Posterior vena cava (tissue), 2 donors: Measurements from ENCODE around the gene TMEM151A. TPM values are rescaled to one million over a fixed set of nuclear protein-coding genes. Genes with fewer than 3 reads are reported as not detected.
A peak's percentile ranks its signal among the peaks of the same experiment; 100 is the strongest.
"Not testable (repeated sequence)": the region's sequence is repeated elsewhere in the genome, so short reads cannot be mapped to it uniquely, and the experiment has no call there.

Experiments
- DNase-seq: peaks from one replicate; pipeline ENCODE4 v3.0.0-alpha.2; 2020; ENCODE audit warnings: low spot score
- intact Hi-C, 2 donors: fragments of 100-400 bp; cut with DNase I; formaldehyde crosslinking; loops; one replicate each; pipeline versions ENCODE4 v1.14.1 to v1.14.2; 2022 to 2023
- total RNA-seq, 2 donors: library from RNA; stranded (reverse); fragmentation: NEBNext Ultra II Directional; extraction: Animal tissue kit (Norgen Biotek cat#: 25700); gene quantifications; one replicate each; pipeline ENCODE4 v1.2.1, GENCODE V29; 2021
- donor health status: DM: yes; HTN: yes; CAD: no.
- donor health status: DM: yes; HTN: yes; CAD: no.

The TMEM151A gene
- total RNA-seq, 2 donors from 2014 or later = not detected

DNA sequence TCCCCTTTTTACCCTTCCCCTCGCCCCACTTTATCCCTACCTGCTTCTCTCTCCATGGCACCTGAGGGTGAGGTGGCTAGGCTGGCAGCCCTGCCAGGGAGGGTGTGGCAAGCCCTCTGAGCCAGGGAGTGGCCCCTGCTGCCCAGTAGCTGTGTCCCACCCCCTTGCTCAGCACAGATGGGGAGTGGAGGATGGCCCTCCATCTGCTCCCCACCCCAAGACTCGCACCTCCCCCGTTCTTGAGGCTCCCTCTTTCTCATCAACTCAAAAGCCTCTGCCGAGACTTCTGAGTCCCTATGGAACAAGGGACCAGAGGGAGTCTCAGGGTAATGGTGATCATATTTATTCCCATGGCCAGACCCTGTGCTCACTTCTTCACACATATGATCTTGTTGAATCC is 1.7 kb downstream of the TMEM151A start:
- intact Hi-C loops = no loop called here

DNA sequence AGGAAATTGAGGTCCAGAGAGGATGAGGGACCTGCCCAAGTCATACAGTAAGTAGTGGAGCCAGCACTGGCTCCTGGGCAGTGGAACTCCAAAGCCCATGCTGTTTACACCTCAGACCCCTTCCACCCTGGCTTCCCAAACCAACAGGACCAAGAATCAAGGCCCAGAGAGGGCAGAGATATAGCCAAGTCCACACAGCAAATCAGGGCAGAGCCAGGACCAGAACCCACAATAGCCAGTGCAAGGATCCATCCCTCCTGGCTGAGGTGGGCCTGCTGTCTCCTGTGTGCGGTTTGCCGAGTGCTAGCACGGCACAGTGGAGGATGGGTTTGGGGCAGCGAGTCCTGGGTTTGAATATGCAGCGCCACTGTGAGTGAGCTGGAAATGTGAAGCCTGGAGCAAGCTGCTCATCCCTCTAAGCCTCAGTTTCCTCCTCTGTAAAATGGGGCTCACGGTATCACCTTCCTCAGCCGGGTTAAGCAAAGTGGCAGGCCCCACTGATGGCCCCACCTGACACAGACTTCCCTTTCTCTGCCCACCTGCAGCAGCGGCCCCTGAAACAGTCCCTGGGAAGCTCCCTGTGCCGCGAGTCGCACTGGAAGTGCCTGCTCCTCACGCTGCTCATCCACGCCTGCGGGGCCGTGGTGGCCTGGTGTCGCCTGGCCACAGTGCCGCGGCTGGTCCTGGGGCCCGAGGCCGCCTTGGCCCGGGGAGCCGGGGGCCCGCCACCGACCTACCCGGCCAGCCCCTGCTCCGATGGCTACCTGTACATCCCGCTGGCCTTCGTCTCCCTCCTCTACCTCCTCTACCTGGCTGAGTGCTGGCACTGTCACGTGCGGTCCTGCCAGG is 2.3 kb downstream of the TMEM151A start:
- intact Hi-C loops = no loop called here
- DNase-seq = no peak

More for the DNA sequence above, 1.7 kb downstream of the TMEM151A start:
- DNase-seq = no peak

DNA sequence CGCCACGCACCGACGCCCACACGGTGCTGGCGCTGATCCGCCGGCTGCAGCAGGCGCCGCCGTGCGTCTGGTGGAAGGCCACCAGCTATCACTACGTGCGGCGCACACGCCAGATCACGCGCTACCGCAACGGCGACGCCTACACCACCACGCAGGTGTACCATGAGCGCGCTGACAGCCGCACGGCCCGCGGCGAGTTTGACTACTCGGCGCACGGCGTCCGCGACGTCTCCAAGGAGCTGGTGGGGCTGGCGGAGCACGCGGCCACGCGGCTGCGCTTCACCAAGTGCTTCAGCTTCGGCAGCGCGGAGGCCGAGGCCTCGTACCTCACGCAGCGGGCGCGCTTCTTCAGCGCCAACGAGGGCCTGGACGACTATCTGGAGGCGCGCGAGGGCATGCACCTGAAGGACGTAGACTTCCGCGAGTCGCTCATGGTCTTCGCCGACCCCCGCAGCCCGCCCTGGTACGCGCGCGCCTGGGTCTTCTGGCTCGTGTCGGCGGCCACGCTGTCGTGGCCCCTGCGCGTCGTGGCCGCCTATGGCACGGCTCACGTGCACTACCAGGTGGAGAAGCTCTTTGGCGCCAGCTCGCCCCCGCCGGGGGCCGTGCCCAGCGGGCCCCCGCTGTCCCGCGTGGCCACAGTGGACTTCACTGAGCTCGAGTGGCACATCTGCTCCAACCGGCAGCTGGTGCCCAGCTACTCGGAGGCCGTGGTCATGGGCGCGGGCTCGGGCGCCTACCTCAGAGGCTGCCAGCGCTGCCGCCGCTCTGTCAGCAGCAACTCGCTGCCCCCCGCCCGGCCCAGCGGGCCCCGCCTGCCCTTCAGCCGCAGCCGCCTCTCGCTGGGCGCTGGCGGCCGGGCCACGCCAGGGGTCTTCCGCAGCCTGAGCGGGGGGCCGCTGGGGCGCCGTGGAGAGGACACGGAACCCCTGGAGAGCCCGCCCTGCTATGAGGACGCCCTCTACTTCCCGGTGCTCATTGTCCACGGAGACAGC is 3.2 kb downstream of the TMEM151A start:
- no peak for DNase-seq
- intact Hi-C loops = no loop called here

DNA sequence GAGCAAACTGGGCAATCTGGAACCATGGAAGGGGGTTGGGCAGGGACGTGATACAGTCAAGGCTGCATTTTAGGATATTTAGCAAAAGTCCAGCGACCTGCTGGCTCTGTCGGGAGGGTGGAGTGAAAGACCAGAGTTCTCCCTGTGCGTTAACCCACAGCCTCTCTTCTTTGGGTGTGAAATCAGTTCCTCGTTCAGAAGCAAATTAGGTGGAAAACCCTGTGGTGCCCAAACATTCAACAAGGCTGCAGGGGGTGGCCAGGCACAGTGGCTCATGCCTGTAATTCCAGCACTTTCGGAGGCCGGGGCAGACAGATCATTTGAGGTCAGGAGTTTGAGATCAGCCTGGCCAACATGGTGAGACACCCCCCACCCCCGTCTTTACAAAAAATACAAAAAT is 5.9 kb downstream of the TMEM151A start:
- no peak for DNase-seq
- intact Hi-C loops = loop anchor here in 1 of 2 donors (2.0 kb wide), 1 partner anchor 183 kb away; the partner anchor contains the start of gene DPP3

DNA sequence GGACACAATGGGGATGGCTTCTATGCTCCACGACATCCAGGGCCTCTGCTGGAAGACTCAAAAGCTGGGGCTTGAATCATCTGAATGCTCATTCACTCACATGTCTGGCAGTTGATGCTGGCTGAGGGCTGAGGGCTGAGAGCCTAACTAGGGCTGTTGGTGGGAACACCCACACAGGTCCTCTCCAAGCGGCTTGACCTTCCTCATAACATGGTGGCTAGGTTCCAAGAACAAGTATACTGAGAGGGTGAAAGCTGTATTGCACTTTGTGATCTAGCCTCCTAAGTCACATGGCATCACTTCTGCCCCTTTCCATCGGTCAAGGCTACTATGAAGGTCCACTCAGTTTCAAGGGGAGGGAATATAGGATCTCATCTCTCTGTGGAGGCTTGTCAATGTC is 7.5 kb downstream of the TMEM151A start:
- intact Hi-C loops = loop anchor here in 1 of 2 donors (2.0 kb wide), 1 partner anchor 182 kb away; the partner anchor contains the start of gene DPP3
- DNase-seq = no peak

DNA sequence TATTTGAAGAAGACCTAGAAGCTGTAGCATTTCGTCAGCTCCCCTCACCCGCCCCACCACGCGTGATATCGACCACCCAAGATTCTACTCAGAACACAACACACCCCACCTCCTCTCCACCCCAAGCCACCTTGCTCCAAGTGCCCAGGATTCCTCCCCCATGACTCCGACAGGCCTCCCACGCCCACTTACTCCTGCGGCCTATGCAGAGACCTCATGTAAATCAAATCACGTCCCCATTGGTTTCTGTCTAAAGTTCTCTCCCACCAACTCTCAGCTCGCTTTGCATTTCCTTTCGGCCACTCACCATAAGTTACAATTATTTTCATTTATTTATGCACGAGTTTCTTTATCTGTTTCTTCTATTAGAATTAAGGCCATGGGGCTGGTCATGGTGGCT is 11.0 kb downstream of the TMEM151A start:
- intact Hi-C loops = no loop called here
- DNase-seq = no peak

DNA sequence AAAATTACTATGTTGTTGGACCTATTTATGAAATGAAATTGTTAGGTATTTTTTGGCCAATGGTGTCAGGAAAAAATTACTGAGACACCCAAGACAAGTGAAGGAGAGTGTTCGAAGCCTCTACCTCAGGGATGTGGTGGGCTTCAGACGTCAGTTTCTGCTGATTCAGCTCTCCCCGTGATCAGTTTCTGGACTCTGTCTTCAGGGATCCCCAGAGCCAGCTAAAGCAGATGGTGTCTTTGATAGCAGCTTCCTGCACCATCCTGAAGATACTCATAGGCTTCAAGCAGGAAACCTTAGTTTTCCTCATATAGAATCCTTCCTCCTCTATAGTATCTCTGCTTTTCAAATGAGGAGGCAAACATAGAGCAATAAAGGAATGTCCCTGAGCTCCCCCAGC is 17.8 kb downstream of the TMEM151A start:
- intact Hi-C loops = no loop called here

DNA sequence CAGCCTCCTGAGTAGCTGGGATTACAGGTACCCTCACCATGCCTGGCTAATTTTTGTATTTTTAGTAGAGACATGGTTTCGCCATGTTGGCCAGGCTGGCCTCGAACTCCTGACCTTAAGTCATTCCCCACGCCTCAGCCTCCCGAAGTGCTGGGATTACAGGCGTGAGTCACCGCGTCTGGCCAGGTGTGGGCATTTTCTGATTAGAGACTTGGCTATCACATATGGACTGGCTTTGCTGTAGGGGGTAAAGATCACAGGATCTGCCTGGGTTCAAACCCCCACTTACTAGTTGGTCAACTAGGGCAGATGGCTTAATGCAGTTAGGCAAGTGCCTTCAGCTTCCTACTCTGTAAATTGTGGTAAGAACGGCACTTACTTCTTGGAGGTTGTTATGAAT is 18.6 kb downstream of the TMEM151A start:
- intact Hi-C loops = no loop called here
- DNase-seq = no peak

More for the DNA sequence above, 17.8 kb downstream of the TMEM151A start:
- no peak for DNase-seq

DNA sequence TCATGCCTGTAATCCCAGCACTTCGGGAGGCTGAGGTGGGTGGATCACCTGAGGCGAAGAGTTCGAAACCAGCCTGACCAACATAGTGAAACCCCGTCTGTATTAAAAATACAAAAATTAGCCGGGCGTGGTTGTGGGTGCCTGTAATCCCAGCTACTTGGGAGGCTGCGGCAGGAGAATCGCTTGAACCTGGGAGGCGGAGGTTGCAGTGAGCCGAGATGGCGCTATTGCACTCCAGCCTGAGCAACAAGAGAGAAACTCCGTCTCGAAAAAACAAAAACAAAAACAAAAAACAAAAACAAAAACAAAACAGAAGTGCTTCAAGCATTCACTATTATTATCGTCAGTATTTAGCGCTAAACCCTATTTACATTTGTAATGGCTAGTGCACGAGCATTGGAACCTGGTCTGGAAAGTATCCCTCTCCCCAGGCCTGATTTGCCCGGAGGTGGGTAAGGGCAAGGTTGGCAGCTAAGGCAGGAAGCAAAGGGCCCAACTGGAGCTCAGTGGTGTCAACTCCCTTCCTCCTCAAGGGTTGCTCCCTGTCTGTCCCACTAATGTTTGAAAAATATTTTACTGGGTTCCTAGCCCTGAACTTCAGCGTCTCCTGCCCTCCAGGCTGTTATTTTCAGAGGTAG is 19.2 kb downstream of the TMEM151A start:
- DNase-seq, intact Hi-C loops: not testable (repeated sequence)

DNA sequence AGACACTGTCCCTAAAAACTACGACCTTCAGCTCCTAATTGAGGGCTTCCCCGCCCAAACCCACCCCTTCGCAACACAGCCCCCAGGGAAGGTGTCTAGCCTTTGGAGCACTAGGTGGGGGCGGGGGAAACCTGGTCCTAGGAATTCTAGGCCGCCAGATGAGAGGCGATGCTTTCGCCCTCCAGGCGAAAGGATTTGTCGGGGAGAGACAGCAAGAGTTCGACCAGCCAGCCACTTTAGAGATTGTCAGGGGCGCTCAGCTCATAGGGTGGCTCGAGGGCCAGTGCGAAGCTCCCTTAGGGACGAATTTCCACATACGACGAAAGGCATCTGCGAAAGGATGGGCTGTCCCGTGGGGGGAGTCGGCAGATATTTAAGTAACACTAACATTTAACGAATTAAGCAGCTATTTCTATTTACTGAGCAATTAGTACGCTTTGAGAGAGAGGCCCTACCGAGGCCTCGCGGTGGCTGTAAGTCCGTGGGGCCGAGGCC is 19.8 kb downstream of the TMEM151A start:
- no peak for DNase-seq
- intact Hi-C loops = no loop called here

DNA sequence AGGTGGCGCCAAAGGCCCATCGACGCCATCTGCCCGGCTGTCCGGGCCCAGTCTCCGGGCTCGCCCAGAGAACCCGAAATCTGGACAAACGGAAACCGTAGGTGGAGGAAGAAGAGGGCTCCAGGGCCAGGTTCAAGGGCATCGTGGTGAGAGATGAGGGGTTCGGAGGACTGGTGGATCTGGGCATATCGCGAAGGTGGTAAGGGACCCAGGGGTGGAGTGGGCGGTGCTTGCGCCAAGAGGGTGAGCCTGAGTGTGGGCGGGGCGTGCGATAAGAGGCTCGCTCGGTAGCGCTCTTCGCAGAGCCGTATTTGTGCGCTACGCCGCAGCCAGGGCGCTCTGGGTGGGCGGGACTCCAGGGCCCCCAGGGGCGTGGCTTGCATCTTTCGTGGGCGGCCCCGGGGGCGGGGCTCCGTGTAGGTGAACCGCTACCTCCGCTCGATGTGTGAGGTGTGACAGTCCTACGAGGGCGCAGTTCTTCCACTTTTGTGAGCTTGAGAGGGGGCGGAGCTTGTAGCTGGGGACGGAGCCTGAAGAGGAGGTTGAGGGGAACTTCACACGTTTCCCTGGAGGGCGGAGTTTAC is 20.4 kb downstream of the TMEM151A start:
- DNase-seq = peak; percentile 97
- intact Hi-C loops = no loop called here

DNA sequence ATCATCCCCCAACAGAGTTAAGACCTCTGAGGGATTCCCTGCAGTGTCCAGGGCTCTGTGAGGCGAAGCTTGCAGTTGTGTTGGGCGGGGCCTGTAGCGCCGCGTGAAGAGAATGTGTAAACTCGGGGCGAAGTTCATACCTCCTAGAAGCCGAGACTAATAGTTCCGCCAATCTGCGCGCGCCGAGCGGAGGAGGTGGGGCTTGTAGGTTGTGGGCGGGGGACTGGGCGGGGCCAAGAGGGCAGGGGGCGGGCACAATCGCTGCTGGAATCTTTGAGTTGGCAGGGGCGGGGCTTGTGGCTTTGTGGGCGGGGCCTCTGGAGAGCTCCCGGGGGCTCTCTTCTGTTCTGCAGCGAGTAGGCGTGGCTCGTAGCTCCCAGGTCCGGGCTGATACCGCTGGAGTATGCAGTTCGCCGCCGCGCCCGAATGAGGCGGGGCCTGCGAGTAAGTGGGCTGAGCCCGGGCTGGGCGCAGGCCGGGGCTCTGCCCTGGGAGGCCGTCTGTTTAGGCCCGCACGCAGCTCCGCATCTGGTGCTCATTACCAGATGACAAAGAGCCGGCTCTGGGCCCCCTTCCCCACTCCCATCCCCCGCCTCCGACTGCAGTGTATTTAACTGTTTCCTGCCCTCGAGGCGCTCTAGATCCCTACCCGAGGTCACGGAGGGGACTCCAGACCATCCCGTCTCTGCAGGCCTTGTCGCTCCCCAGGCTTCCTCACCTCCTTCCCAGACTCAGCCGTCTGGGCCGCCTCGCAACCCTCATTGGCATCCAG is 21.0 kb downstream of the TMEM151A start:
- peak; percentile 100 for DNase-seq
- intact Hi-C loops = no loop called here

DNA sequence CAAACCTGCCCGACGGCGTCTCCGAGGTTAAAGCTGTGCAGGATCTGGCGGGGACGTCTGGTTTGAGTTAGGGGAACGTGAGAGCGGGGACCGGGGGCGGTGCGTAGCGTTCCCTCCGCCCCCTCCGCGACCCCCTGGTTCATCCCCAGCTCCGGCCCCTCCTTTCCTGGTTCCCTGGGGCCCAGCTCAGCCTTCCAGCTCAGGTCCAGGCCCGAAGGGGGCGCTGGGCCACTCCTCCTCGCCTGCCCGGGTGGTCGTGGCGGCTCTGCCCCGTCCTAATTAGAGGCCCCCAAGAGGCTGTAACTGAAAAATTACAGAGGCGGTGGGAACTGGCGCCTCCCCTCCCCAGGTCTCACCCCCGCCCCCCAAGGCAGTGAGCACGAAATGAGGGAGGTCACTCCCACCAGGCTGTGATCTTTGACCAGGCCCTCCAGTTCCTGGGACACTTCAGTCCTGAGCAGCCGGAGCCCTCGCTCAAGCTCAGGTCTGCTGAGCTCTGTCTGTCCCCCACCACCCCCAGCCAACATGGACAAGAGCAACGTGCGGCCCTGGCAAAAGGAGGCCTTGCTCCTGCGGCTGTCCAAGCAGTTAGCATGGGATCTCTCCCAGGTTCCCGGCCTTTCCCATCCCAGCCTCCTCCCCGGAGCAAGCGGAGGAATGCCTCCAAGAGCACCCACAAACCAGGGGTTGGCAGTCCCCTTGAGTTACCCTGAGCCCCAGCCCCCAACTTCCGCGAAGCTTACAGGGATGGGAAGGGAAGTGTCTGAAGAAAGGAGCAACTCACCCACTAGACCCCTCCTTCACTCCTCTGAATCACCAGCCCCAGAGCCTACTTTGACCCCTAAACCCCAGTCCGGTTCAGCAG is 21.9 kb downstream of the TMEM151A start:
- DNase-seq = peak; percentile 81
- intact Hi-C loops = no loop called here

DNA sequence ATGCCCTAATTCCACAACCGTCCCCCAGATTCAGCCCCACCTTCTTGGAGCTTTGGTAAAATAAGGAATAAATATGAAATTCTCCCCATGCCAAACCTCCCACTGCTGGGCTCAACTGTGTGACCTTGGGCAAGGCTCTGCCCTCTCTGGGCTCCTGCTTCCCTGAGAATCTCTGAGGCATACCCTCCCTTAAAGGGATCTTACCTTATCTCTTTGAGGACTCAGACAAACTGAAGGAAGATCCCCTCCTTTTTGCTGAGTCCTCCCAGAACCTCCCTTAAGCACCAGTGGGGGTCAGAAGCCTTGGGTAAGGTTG is 22.4 kb downstream of the TMEM151A start:
- intact Hi-C loops = no loop called here
- no peak for DNase-seq

DNA sequence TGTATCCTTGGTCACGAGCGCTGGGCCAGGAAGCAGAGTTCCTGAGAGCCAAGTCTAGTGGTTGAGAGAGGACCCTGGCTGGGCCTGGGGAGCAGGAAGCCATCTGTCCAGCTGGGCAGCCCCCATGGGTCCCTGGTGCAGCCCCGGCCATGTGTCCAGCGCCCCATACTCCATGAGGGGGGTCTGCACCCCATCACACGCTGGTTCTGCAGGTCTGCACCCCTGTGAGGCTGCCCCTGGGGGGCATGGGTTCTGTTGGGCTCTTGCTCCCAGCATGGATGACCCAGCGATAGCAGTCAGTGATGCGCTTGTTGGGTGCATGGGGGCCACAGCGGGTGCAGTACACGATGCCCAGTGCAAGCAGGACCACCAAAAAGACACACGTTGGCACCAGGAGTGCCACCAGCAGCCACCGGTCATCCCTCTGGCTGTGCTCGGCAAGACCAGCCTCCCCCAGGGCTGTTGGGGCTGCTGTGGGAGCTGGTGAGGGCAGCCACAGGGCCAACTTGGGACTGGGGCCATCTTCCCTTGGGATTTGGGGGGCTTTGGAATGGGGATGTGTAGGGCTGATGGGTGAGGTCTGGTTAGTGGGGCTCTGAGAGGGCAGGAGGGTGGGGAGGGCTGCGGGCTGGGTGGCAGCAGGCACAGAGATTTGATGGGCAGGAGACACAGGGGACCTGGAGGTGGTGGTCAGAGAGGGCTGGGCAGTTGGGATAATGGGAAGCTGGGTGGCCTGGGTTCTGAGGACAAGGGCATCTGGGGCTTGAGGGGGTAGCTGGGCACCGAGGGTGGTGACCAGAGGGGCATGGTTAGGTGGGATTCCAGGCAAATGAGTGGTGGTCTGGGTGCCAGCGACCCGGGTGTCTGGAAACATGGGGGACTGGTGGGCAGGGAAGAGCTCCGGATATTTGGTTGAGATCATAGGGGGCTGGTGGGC is 23.1 kb downstream of the TMEM151A start:
- DNase-seq = peak; percentile 76
- intact Hi-C loops = no loop called here

DNA sequence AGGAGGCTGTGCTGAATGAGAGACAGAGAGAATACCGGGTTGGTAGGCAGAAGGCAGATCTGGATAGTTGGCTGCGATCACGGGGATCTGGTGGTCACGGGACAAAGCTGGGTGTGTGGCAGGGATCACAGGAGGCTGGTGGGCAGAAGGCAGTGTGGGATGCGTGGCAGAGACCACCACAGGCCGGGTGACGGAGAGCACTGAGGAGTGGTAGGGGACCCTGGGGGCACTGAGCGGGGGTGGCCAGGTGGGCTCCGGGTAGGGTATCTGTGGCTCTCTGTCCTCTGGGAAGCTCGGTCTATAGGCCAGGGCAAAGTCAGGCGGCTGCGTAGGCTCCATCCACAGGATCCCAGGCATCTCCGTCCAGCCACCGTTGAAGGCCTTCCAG is 23.8 kb downstream of the TMEM151A start:
- intact Hi-C loops = no loop called here
- DNase-seq = peak; percentile 76
